HepG2 (cell line): Measurements from ENCODE around the gene RABGGTA. TPM values are rescaled to one million over a fixed set of nuclear protein-coding genes. Genes with fewer than 3 reads are reported as not detected.
A peak's percentile ranks its signal among the peaks of the same experiment; 100 is the strongest.

ENCODE experiments used
- HNF1B ChIP-seq: sonication (generic); formaldehyde crosslinking; IDR thresholded peaks from 2 replicates; pipeline ENCODE4 v1.5.1; 2020; ENCODE audit warnings: mild to moderate bottlenecking, moderate library complexity, missing genetic modification reagents
- KDM2A ChIP-seq: sonication (generic); formaldehyde crosslinking; IDR thresholded peaks from 2 replicates; pipeline ENCODE4 v1.4.0; 2020; ENCODE audit warnings: low read depth, missing genetic modification reagents, borderline replicate concordance
- KIAA2018 ChIP-seq: sonication (generic); formaldehyde crosslinking; IDR thresholded peaks from 2 replicates; pipeline ENCODE4 v1.5.0; 2020; ENCODE audit warnings: mild to moderate bottlenecking, missing genetic modification reagents, borderline replicate concordance
- NFAT5 ChIP-seq: sonication (generic); formaldehyde crosslinking; IDR thresholded peaks from 2 replicates; pipeline ENCODE4 v1.4.0; 2020; ENCODE audit warnings: missing genetic modification reagents
- STAT5B ChIP-seq: sonication (generic); formaldehyde crosslinking; IDR thresholded peaks from 2 replicates; pipeline ENCODE4 v1.4.0; 2020; ENCODE audit warnings: missing genetic modification reagents
- ZNF235 ChIP-seq: sonication (generic); formaldehyde crosslinking; IDR thresholded peaks from 2 replicates; pipeline ENCODE4 v1.8.1; 2023; ENCODE audit warnings: mild to moderate bottlenecking, missing genetic modification reagents, borderline replicate concordance
- ZNF354B ChIP-seq: sonication (generic); formaldehyde crosslinking; IDR thresholded peaks from 2 replicates; pipeline ENCODE4 v1.8.0; 2022; ENCODE audit warnings: mild to moderate bottlenecking, missing genetic modification reagents
- ZNF501 ChIP-seq: sonication (generic); formaldehyde crosslinking; IDR thresholded peaks from 2 replicates; pipeline ENCODE4 v1.5.1; 2020; ENCODE audit warnings: mild to moderate bottlenecking, moderate library complexity, missing genetic modification reagents
- ZNF589 ChIP-seq: sonication (generic); formaldehyde crosslinking; conservative IDR thresholded peaks from 2 replicates; pipeline ENCODE4 v1.8.0; 2022; ENCODE audit warnings: mild to moderate bottlenecking, moderate library complexity, missing genetic modification reagents
- ZNF749 ChIP-seq: sonication (generic); formaldehyde crosslinking; IDR thresholded peaks from 2 replicates; pipeline ENCODE4 v1.8.0; 2022; ENCODE audit warnings: mild to moderate bottlenecking, missing genetic modification reagents, moderate library complexity, borderline replicate concordance
- polyA plus RNA-seq, 8 experiments: library from polyadenylated mRNA; depleted of rRNA in 3 of 8; stranded (reverse) in 7 of 8; unstranded in 1 of 8; fragments of >200 nt; fragmentation: Illumina TruSeq in 4 of 8; extraction: Trizol in 4 of 8; gene quantifications; 2 replicates each; pipeline versions ENCODE4 v1.2.1 to v1.2.3, GENCODE V29; 2011 to 2016; ENCODE audit warnings: low read depth in 4 of 8, missing spikeins in 1 of 8, mixed read lengths in 1 of 8; ENCODE audit not compliant: insufficient read depth in 1 of 8
- total RNA-seq, 5 experiments: library from RNA; depleted of rRNA; stranded (reverse); fragments of >200 nt; fragmentation: Illumina TruSeq; extraction: Trizol; gene quantifications; 2 replicates each; pipeline ENCODE4 v1.2.3, GENCODE V29; 2016; ENCODE audit warnings: low read depth in 1 of 5

Gene RABGGTA
- total and polyA plus RNA-seq, 2 of the 13 experiments (the other 11 are each of a cell fraction or from before 2014, with no cell fraction given), result 57.9 to 90.8 TPM

GRCh38 chr14:24232645-24233537 is 38.5 kb downstream of the RABGGTA start, which contains the start of gene GMPR2 (continued):
- TF ChIP-seq NFAT5 (peak; percentile 90), ZNF749 (CRISPR knock-in tag) (peak; percentile 9; the same call in 1 of the 2 replicates), ZNF501 (CRISPR knock-in tag) (peak; percentile 85), ZNF354B (CRISPR knock-in tag) (peak; percentile 89; the same call in 1 of the 2 replicates), ZNF589 (CRISPR knock-in tag) (no peak; the same call in none of the 2 replicates), HNF1B (CRISPR knock-in tag) (peak; percentile 26), KIAA2018 (CRISPR knock-in tag) (0 out of 2 replicates have a peak, but pooled peaks have one; percentile 32), KDM2A (peak; percentile 96), STAT5B (CRISPR knock-in tag) (peak; percentile 22; the same call in 1 of the 2 replicates), ZNF235 (CRISPR knock-in tag) (peak; percentile 98; the same call in 1 of the 2 replicates)
